Adrenal gland (tissue), 5 donors: ENCODE data around the gene GOT1.

Experiments used
- CTCF ChIP-seq, 6 experiments: fragments of 450-650 bp in 4 of 6; fragments of 200-600 bp in 2 of 6; sonication (generic) in 1 of 6; IDR thresholded peaks; 1 replicate in 5 of 6; 2 replicates in 1 of 6; pipeline versions ENCODE4 v1.5.1 to v1.8.0; 2016 to 2021; ENCODE audit warnings: antibody characterized with exemption in 6 of 6, mild to moderate bottlenecking in 2 of 6, moderate library complexity in 1 of 6
- POLR2A ChIP-seq, 2 donors: fragments of 450-650 bp; IDR thresholded peaks; one replicate each; pipeline ENCODE4 v1.6.1; 2017; ENCODE audit warnings: antibody characterized with exemption in 2 of 2, mild to moderate bottlenecking in 2 of 2, moderate library complexity in 1 of 2
- donor health status: DM: no; HTN: no; CAD: no.

GRCh38 chr10:99430116-99430450, 341 bp downstream of the GOT1 start:
- TF ChIP-seq POLR2A (IDR thresholded peaks at IDR 0.05), result no peak
- no peak for TF ChIP-seq CTCF (IDR thresholded peaks at IDR 0.05)
